ENCODE data around the gene DLX5.

- TF ChIP-seq CTCF (IDR thresholded peaks at IDR 0.05) = no peak
- TF ChIP-seq POLR2A (IDR thresholded peaks at IDR 0.05) = no peak
Measured at GRCh38 chr7:97020996-97021746, 3.5 kb downstream of the DLX5 start.
